Measurements from ENCODE around the gene ETS1.
A peak's percentile ranks its signal among the peaks of the same experiment; 100 is the strongest.

ETS1 gene

DNA sequence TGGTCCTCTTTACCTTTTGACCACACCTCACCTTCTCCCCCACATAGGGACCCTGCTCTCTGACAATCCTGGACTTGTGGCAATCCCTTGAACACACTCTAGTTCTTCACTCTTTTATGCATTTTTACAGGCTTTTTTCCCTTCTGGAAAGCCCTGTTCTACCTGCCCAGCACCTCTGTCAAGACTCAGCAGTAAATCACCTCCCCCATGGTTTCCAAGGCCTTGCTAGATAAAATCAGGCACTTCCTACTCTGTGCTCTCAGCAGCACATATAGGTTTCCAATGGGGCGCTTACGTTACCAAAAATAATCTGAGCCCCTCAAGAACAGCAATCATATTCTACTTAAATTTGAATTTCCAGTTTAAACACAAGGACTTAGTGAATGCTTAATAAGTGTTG, 53.9 kb downstream of the ETS1 start:
- no peak for DNase-seq

DNA sequence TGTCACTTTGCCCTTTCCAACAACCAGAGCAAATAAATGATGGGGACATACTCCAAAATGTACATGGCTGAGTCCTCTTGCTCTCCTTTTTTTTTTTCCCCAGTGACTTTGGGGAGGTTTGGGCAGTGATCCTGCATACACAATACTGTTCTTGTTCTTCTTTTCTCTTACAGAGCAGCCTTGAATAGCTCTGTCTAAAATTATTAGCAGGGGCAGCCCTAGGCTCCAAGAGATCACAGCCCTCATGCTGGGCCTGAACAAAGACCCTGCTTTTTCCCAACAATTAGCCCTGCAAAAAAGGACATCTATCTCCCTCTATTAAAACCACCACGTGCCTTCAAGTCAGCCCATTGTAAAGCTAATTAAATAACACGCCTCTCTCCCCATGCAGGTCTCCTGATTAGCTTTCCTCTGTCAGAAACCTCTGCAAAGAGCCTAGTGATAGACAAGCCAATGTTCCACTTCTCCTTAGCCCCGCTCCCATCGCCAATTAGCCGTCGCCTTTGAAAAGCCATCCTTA, 54.7 kb downstream of the ETS1 start:
- DNase-seq: no peak

DNA sequence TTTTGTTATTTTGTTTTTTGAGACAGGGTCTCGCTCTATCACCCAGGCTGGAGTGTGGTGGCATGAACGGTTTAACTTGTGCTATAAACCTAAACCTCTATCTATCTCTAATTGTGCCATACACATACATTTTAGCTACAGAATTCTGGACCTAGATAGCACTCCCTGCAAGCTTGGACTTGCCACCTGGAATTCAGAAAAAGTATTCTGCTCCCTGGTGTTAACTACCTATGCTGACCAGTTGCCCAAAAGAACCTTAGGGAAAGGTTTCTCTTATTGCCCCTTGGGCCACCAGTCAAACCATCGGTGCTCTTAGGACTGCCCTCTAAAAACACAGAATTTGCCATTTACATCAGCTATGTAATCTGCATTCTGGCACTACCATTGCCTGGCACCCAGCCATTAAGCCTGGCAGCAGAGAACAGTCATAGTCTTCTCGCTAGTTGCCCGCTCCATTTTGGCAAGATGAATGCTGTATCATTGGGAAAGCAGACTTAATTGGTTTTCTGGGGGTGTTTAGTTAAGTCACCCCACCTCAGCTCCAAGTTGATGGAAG, 55.3 kb downstream of the ETS1 start:
- no peak for DNase-seq

DNA sequence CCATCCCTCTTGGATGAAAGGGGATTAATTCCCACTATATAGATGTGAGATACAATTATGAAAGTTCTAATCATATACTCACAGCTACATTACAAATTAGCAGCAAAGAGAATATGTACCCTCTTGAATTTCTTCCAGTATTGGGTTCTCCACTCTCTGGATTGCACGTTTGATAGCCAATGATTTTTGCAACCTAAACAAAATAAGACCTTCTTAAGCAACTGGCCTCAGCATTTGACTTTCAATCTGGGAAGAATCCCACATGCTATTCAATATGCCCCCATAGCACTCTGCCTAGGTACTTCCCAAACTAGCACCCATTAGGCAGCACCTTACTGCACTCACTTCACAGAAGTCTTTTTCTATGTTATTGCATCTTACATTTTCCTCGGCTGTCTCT, 55.8 kb downstream of the ETS1 start:
- no peak for DNase-seq

DNA sequence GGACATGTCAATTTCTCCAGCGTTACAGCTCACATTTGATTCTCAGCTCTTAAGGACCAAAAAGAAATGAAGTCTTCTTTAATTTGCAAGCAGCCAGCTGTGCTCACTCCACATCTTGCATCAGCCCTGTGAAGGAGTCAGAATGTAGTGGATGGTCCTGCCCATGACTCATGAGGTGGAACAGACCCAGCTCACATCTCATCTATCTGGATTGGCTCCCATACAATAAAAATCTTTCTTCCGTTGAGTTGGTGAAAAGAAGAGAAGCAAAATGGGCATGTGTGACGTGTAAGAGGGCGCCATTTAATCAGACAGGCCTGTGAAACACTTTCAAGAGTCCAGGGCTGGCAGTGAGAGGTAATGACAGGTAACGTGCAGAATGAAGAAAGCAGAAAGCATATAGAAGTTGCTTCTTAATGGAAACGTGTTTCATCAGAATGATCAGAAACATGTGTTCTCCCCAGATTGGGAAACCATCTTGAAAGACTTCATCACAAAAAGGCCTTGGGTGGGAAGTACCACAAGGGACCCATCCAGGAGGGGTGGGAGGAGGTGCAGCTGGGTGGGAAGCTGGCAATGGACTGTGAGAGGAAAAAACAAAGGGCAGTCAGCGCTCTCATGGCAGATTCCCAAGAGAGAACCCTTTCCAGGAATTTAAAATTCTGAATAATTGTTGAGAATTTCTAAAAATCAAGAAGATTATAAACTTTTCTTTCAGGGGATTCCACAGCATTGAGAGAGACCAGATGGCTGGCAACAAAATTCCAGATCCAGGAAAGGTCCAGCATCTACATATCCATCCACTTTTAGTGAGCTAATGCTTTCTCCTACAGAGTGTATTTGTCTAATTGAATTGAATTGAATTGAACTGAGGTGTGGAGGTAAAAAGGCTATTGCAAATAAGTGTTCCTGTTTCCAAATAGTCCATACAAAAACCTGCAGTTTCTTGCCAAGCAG, 57.0 kb downstream of the ETS1 start:
- DNase-seq: no peak

DNA sequence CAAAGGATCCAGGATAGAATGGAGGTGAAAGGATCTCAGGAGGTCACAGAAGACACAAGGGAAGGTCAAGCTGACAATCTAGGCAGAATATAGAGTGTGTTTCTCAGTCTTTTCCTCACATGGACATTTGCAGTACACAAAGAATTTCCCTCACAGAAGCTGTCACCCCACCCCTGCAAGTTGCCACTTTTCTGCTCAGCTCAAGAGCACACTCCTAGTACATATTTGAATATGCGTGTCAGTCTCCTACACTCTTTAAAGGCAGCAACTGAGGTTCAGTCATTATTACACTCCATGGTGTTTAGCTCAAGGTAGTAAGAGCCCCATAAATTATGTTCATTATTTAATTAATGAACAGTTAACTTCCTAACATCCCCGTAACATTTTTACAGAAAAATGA, 59.1 kb downstream of the ETS1 start:
- no peak for DNase-seq

DNA sequence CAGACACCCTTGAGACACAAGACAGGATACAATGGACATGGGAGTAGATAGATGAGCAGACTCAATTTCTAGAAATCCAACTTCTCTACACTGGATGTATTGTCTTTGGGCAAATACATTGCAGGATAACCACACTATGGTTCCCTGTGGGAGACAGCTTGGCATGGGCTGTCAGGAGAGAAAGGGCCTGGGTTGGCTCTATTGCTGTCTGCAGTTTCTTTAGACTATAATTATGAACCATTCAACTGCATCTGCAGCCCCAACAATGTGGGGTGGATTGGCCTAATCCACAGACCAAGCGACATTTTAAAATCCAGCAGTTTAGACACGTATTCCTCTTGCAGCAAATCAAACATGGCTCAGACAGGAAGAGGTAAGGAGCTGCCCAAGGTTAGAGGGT, 60.3 kb downstream of the ETS1 start:
- DNase-seq: no peak

DNA sequence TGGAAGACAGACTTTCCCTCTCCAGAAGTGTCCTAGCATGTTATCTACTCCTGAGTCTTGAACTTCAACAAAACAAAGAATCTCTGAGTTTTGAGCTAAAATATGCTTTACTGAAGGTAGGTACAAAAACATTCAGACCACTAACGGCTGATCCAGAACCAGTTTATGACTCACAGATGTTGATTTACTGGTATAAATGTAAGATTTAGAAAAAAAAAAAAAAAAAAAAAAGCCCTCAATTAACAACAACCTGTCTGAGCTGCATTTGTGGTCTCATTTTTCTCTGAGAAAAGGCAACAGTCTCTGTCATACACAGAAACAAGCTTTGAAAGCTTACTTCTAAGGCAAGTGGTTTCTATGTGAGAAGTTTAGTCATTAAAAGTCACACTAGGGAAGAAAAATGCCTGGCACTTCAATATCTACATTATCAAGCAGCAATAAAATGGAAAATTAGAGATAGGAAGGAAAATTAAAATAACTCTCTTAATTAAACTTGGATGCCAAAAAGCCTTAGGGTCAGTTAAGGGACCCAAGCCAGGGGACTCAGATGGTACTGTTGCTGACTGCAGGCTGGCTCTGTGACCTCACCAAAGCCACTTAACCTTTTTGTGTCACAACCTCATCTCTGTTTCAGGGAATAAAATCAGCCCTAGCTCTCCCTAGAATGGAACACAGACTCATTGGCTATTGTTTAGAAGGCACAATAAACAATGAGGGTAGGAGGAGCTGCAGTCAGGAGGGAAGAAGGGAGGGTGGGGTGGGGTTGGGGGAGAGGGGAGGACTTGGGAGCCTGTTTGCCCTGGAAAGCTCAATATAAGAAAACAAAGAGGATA, 61.7 kb downstream of the ETS1 start:
- no peak for DNase-seq

DNA sequence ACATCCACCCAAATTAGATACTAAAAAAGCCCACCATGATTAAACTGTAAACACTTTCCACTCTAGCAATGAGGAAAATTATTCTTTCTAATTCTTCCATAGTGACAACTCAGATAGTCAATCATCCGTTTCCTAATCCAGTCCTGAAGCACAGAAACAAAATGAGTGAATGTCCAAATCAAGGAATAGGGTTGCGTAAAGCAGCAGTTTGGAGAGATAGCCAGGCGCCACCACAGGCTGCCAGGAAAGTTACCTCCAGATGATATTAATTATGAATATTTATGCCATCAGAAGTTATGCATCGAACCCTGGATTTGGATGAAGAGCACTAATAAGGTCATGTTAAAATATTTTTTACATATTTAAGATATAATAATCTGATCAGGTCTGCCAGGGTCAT, 63.2 kb downstream of the ETS1 start:
- DNase-seq: no peak

DNA sequence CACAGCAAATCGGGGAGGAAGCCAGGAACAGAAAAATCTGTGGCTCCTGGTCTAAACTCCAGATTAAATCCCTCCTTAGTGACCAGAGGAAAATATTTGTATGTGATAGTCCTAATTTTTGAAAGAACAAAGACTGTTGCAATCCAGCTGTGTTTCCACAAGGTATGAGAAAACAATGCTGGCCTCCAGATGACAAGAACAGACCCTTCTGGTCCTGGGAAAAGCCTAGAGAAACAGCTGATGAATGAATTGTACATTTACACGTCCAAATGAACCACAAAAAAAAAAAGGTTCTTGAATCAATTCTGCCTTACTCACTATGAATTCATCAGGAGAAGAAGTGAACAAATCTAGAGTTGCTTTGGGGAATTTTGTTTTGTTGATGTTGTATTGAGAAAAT, 63.7 kb downstream of the ETS1 start:
- no peak for DNase-seq

DNA sequence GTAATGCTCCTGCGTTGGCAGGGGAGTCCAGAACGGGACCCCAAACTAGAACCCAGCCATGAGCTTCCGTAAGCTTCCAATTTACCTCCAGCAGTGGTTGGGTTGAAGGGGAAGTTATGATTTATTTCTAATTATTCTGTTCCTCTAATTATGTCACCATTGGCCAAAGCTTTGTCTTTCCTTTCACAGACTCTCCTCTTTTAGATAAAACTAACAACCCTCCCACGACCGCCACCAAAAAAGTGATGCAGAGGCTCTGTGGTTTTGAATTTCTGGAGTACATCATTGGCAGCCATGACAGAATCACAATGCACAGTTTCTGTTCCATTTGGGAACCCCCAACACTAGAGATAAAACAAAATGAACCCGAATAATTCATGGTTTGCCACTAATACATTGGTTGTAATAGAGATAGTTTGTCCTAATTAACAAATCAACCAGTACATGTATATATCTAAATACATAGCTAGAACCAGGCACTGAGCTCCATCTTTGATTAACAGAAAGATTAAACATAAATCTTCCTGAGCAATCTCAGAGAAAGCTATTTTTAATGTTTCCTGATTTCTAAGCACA, 64.3 kb downstream of the ETS1 start:
- DNase-seq: no peak

DNA sequence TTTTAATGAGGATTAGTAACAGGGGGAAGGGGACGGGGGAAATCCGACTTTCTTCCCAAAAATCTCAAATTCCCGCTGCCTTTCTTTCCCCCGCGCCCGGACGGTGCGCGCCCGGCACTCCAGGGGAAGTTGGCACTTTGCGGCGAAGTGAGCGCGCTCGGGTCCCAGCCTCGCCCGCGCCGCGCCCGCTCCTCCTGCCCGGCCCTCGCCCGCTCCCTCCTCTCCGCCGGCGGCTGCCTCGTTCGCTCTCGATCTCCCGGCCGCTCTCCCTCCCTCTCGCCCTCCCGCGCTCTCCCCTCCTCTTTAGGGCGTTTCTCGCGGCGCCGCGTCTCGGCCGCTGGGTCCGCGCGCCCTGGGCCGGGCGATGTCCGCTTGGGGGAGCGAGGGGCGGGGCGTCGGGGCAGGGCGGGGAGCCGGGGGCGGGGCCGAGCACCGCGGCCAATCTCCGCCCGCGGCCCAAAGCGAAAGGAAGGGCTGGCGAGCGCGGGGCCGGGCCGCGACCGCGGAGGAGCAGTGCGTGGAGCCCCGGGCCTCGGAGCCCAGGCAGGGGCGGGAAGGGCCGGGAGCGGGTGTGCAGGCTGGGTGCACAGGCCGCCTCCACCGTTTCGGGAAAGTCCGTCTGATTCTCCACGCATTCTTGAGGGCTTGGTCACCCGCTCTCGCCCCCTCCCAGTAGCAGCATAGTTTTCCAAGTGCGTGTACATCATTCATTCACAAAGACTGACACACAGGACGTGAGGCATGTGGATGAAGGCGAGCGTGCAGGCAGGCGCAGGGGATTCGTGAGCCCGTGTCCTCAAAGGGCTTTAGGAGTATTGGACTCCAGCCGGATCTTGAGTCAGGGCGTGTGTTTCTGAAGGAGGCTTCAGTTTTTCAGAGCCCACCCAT, 65.1 kb downstream of the ETS1 start:
- DNase-seq: peak; percentile 27

DNA sequence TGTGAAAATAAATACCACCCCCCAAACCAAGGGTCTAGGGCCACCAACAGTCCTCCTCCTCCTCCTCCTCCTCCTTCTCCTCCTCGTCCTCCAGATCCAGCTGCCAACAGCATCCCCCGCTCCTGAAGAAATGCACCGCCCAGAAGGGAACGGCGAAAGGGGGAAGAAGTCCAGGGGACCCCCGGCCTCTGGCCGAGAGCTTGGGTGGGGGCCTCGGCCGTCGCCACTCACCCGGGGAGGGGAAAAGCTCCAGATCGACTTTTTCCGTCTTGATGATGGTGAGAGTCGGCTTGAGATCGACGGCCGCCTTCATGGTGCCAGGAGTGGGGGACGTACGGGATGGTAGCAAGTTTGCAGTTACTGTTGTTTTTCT, 65.7 kb downstream of the ETS1 start:
- no peak for DNase-seq

DNA sequence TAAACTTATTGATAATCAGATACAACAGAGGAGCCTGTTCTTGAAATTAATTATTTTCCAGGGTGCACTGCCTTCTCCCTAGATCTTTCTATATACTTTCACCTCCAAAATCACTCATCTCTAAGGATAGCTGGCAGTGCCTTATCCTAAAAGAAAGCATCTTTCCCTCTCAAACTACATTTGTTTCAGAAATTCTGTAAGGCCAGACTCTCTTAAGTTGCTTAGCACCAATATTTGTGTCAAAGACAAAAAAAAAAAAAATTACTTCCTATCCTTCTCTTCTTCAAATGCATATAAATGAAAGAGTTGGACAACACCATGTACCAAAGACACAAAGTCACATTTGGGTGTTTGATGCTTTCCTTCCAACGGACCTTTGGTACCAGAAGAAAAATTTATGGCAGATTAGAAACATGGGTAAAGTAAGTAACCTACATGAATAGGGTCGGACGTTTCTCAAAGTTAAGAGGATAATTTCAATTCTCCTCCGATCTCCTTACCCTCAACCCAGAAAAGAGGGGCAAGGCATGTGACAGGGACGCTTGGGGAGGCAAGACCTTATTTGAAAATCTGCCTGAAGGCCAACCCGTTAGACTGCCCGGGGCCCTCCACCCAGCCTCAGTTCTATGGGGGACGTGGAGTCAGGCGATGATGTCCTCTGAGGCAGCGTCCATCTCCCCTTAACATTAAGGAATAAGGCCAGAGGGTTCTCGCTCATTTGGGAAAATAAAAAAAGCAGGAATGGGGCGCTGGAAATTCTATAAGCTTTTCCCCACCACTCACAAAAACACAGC, 66.3 kb downstream of the ETS1 start:
- no peak for DNase-seq

DNA sequence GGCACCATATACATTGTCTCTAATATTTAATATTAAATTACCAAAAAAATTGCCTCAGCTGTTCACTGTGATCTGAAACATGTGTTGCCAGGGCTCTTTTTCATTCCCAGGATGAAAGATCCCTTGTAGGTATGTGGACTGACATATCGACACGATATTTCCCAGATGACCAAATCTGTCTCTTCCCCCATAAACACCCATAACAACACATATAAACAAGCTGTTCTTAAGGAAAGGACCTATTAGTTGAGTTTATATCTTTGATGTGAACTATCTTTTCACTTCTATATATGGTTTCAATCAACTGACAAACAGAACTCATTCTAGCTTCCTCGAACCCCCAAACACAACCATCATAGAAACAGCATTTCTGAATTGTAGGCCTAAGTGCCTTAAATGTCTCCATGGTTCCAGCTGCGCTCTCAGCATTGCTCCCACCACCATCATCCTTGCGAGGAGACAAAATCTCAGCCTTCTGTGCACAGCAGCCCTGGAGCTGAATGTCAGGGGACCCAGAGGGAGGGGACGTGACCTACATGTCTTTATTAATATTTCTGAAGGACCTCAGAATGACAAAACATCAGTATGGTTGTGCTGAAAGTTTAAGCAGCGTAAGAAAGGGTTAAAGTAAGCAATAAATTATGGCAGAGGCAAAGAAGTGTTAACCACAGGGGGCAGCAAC, 67.0 kb downstream of the ETS1 start:
- DNase-seq: no peak

DNA sequence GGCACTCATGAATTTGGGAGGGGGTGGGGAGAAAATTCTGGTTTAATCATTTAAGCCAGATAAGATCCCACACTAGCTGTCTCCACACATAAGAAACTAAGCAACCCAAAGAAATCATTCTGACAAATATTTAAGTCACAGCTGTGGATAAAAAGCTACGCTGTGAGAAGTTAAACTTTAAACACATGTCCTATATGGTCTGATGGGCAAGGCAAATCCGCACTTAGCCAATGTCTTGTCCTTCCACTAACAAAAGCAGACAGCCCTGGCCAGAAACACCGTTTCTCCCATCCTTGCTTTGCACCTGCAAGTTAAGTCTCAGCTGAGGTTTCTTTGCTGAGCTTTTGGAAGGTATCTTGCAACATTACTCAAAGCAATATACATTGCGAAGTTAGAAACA, 68.0 kb downstream of the ETS1 start:
- DNase-seq: no peak

DNA sequence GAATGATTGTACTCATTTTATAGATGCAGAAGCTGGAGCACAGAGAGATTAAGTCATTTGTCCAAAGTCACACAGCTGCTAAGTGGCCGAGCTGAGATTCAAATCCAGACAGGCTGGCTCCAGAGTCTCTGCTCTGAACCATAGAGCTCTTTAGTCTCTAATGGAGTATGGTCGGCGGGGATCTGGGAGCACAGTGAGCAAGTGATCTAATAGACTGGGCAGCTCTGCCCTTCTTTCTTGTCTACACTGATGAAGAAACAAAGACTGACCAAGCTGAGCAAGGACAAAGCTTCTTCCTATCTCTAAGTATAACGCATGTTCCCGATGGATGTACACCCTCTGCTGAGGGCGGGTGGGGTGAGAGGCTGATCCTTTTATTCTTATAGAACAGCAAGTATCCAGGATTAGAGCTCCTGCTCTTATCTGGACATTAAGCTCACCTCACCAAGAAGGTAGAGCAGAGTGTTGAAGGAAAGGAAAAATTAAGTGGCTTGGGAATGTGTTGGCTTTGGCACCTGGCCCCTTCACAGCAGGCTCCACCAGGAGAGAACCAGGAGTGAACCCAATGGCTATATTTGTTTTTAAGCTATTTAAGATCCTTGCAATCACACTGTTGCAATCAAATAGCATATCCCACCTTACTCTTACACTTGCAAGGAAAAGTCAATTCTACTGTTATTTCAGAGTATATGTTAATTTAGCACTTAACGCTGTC, 68.7 kb downstream of the ETS1 start:
- no peak for DNase-seq

DNA sequence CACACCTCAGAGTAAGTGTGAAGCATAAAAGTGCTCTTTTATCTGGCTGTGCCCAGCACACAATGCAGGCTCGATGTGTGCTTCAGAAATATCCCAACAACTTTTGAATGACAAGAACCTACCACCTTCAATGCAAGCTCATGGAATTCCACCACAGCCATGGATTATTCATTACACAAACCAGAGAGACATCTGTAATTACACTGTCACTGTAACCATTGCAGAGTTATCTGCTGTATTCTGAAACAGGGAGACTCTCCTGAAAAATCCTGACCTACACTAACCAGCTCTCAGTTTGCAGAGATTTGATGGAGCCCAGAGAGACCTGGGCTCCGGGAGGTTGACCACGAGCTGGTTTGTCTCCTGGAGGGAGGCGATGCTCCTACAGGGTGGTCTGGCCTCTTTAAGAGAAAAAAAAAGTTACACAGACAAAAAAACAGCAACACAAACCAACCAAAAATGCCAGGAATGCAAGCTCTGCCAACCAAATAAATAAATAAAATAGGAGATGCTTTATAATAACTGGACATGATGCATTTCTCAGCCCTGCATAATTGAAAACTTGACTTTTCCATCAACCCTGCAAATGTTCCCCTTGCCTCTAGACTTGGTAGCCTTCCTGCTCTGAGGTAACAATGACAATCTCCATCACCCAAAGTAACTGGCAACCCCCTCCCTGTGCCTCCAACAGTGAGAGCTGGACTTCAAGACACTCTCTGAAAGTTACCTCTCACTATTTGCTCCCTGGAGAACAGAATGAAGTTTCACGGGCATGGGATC, 69.7 kb downstream of the ETS1 start:
- DNase-seq: no peak

DNA sequence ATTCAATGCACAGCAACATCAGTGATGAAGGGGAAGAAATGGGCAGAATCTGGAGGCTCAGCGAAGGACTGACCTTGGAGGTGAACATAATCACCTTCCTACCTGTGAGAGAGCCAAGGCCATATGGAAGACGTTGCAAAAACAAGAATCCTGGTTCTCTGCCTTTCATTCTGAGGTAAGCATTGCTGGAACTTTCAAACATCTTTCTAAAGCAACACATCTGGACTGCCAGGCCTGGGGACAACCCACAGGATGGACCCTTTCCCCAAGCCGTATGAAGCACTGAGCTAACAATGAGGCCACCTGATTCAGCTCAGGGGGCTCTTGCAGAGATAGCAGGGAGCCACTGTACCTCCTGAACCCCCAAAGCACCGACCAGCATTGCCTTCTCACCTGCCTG, 70.5 kb downstream of the ETS1 start:
- DNase-seq: no peak

Measured in NCI-H1694 treated with DMSO at 0.1 percent for 48 hours (cell line).